ENCODE results near the gene ZBTB40. TPM values are rescaled to one million over a fixed set of nuclear protein-coding genes. Genes with fewer than 3 reads are reported as not detected.

Gene ZBTB40, protein sequence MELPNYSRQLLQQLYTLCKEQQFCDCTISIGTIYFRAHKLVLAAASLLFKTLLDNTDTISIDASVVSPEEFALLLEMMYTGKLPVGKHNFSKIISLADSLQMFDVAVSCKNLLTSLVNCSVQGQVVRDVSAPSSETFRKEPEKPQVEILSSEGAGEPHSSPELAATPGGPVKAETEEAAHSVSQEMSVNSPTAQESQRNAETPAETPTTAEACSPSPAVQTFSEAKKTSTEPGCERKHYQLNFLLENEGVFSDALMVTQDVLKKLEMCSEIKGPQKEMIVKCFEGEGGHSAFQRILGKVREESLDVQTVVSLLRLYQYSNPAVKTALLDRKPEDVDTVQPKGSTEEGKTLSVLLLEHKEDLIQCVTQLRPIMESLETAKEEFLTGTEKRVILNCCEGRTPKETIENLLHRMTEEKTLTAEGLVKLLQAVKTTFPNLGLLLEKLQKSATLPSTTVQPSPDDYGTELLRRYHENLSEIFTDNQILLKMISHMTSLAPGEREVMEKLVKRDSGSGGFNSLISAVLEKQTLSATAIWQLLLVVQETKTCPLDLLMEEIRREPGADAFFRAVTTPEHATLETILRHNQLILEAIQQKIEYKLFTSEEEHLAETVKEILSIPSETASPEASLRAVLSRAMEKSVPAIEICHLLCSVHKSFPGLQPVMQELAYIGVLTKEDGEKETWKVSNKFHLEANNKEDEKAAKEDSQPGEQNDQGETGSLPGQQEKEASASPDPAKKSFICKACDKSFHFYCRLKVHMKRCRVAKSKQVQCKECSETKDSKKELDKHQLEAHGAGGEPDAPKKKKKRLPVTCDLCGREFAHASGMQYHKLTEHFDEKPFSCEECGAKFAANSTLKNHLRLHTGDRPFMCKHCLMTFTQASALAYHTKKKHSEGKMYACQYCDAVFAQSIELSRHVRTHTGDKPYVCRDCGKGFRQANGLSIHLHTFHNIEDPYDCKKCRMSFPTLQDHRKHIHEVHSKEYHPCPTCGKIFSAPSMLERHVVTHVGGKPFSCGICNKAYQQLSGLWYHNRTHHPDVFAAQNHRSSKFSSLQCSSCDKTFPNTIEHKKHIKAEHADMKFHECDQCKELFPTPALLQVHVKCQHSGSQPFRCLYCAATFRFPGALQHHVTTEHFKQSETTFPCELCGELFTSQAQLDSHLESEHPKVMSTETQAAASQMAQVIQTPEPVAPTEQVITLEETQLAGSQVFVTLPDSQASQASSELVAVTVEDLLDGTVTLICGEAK
- 1 to 10 TPM; 3.7 to 5.3 TPM for polyA plus RNA-seq

DNA sequence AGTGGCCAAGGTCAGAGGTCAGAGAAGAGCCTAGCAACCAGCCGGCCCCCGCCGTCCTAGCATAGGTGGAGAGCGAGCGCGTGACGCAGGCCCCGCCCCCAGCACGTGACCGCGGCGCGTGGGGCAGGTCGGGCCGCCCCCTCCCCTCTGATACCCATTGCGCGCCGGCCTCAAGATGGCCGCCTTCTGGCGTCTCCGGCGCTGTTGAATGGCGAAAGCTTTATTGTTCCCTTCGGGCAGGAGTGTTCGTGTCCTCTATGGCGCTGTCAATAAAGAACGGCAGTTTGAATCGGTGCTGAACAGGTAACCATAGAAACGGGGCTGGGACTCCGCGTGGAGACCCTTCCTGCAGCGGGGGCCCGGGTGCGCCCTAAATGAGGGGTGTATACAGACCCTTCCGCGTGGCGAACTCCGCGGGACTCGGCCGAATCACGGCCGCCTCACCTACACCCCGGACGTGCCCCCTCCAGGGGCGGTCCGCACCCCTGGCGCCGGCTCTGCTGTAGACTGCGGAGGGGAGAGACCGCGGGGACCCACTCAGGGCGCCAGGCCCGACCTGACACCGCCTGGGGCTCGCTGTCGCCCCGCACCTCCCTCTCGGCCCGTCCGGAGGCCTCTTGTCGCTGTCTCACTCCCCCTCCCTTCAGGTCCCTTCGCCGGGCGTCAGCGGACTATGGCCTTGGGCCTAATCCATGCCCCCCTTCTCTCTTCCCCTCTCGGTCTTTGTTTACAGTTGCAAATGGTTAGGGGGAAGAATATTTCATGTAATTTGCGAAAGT lies at the start of gene ZBTB40:
Gene ZBTB40, plus strand, starts transcription at position 150 of the 779 bp plus-strand sequence. CDS start 38,098 bp downstream, outside the sequence.
- Histone ChIP-seq H3K27ac (ENCODE audit: low read depth in 2 of 2, low read length in 1 of 2) (peak within 1 kb of the TSS; percentile 87 to 95), H3K27me3 (ENCODE audit: control insufficient read depth in 1 of 2, insufficient read depth in 2 of 2, low read length in 2 of 2) (no peaks in the 10 kb centered on the region), H3K36me3 (ENCODE audit: control insufficient read depth in 2 of 2, insufficient read depth in 2 of 2, low read length in 1 of 2) (no peaks in the 10 kb centered on the region), H3K4me1 (ENCODE audit: control insufficient read depth in 2 of 2, insufficient read depth in 2 of 2, low read length in 1 of 2) (no peaks in the 10 kb centered on the region), H3K9me3 (ENCODE audit: control insufficient read depth in 2 of 2, insufficient read depth in 1 of 2, low read depth in 1 of 2, low read length in 1 of 2) (no peaks in the 10 kb centered on the region), H3K4me3 (ENCODE audit: low read depth in 1 of 2, low read length in 2 of 2) (peak within 1 kb of the TSS; percentile 85 to 97)
- 0% methylated on average over 60 to 68 of the region's 68 CpGs for WGBS, 2 donors

DNA sequence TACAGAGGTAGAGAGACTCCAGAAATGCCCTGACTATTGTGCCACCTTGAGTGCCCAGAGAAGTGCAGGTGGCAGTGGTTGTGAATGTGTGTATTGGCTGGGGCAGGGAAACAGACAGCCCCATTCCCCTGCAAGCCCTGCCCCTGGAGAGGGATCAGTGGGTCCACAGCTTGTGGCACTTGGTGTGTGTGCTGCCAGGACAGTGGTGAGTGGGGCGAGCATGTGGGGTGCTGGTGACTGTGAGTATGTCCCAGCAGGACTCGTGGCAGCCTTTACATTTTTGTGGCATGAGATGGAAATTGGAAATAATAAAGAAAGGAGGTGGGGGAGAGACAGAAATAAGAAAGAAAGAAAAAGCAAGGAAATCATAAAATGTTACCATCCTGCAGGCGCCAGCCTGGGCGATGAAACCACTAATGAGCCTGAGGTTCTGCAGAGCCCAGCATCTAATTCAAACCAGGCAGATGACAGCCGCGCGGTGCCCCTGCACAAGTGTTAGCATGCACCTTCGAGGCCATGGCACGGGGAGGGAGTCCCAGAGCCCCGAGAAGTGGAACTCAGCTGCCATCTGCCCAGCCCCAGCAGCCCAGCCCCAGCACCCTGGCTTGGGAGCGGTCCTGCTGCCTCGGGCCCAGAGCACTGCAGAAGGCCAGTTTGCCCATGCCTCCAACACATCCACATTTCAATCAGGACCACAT lies 49.1 kb upstream of the ZBTB40 start:
- Histone ChIP-seq H3K4me1 (ENCODE audit: control insufficient read depth in 2 of 2, insufficient read depth in 2 of 2, low read length in 1 of 2) (no peaks in the 10 kb centered on the region), H3K9me3 (ENCODE audit: control insufficient read depth in 2 of 2, insufficient read depth in 1 of 2, low read depth in 1 of 2, low read length in 1 of 2) (no peaks in the 10 kb centered on the region), H3K27me3 (ENCODE audit: control insufficient read depth in 1 of 2, insufficient read depth in 2 of 2, low read length in 2 of 2) (no peaks in the 10 kb centered on the region), H3K27ac (ENCODE audit: low read depth in 2 of 2, low read length in 1 of 2) (no peak overlapping the region), H3K4me3 (ENCODE audit: low read depth in 1 of 2, low read length in 2 of 2) (no peak overlapping the region), H3K36me3 (ENCODE audit: control insufficient read depth in 2 of 2, insufficient read depth in 2 of 2, low read length in 1 of 2) (no peaks in the 10 kb centered on the region)
- 81 to 86% methylated on average over 12 of the region's 12 CpGs for WGBS, 2 donors

DNA sequence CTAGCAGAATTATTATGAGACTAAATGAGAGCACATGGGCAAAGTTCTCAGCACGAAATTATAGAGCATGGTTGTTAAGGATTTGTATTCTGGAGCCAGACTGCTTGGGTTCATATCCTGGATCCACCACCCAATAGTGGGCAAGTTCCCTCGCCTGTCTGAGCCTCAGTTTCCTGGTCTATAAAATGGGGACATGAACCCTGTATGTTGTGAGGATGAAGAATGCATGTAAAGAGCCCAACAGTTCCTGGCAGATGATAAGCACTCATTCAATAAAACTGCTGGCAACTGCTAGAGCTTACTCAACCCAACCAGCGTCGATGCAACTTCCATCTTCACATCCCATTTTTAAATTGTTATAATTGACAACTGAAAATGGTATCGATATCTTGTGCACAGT lies 47.2 kb upstream of the ZBTB40 start:
- Histone ChIP-seq H3K4me3 (ENCODE audit: low read depth in 1 of 2, low read length in 2 of 2) (no peak overlapping the region), H3K27ac (ENCODE audit: low read depth in 2 of 2, low read length in 1 of 2) (no peak overlapping the region), H3K27me3 (ENCODE audit: control insufficient read depth in 1 of 2, insufficient read depth in 2 of 2, low read length in 2 of 2) (no peaks in the 10 kb centered on the region), H3K9me3 (ENCODE audit: control insufficient read depth in 2 of 2, insufficient read depth in 1 of 2, low read depth in 1 of 2, low read length in 1 of 2) (no peaks in the 10 kb centered on the region), H3K36me3 (ENCODE audit: control insufficient read depth in 2 of 2, insufficient read depth in 2 of 2, low read length in 1 of 2) (no peaks in the 10 kb centered on the region), H3K4me1 (ENCODE audit: control insufficient read depth in 2 of 2, insufficient read depth in 2 of 2, low read length in 1 of 2) (no peaks in the 10 kb centered on the region)
- WGBS, 2 donors: 70 to 81% methylated on average over 5 of the region's 5 CpGs

DNA sequence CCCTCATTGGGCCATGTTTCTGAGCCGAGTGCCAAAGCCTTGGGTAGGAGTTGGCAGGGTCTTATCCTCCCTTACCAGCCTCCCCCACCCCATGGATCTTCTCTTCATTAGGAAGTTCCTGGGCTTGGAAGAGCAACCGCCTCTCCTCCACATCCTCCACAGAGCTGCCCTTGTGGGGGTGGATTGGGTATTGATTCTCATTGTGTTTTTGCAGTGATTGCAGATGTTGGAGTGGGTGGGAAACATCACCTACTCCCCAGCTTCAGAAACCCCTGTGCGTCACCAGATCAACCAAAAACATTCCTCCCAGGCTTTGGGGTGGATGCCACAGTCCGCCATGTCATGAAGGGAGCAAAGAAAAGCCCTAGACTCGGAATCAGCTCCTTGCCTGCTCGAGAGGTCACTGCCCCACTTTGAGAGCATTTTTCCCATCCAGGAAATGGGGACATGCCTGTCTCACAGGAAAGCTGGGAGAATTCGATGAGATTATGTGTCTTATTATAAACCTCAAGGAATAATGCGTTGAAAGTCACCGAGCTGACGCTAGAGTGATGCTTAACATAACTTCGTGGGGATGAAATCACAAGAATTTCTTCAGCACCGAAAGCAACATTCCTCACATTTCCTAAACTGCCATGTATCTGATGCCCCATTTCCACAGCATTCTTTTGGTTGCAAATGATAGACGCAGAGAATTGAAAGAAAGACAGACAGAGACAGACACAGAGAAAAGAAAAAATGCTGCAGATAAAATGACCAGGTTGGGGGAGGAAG lies 44.7 kb upstream of the ZBTB40 start:
- no peaks in the 10 kb centered on the region for H3K4me1 ChIP-seq (ENCODE audit: control insufficient read depth in 2 of 2, insufficient read depth in 2 of 2, low read length in 1 of 2)
- no peaks in the 10 kb centered on the region for H3K9me3 ChIP-seq (ENCODE audit: control insufficient read depth in 2 of 2, insufficient read depth in 1 of 2, low read depth in 1 of 2, low read length in 1 of 2)
- H3K27me3 ChIP-seq (ENCODE audit: control insufficient read depth in 1 of 2, insufficient read depth in 2 of 2, low read length in 2 of 2): no peaks in the 10 kb centered on the region
- no peak overlapping the region for H3K27ac ChIP-seq (ENCODE audit: low read depth in 2 of 2, low read length in 1 of 2)
- no peak overlapping the region for H3K4me3 ChIP-seq (ENCODE audit: low read depth in 1 of 2, low read length in 2 of 2)
- no peaks in the 10 kb centered on the region for H3K36me3 ChIP-seq (ENCODE audit: control insufficient read depth in 2 of 2, insufficient read depth in 2 of 2, low read length in 1 of 2)
- WGBS, 2 donors: 82 to 84% methylated on average over 13 of the region's 13 CpGs

DNA sequence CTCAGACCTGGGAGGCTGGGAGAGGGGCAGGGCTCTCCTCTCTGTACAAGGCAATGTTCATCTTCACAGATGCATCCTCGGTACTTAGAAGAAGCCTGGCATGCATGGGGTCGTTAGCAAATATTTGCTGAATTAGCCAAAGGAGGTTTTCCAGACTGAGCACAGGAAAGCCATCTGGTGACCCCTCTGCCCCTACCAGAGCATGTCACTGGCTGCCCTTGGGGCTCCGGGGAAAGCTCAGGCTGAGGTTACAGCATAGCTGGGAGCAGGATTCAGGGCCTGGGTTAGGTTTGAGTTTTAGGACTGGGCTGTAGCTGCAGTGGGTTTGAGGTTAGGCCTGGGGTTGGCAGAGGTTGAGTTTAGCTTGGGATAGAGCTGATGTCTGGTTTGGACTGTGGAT lies 43.4 kb upstream of the ZBTB40 start:
- no peaks in the 10 kb centered on the region for H3K36me3 ChIP-seq (ENCODE audit: control insufficient read depth in 2 of 2, insufficient read depth in 2 of 2, low read length in 1 of 2)
- no peak overlapping the region for H3K27ac ChIP-seq (ENCODE audit: low read depth in 2 of 2, low read length in 1 of 2)
- no peaks in the 10 kb centered on the region for H3K9me3 ChIP-seq (ENCODE audit: control insufficient read depth in 2 of 2, insufficient read depth in 1 of 2, low read depth in 1 of 2, low read length in 1 of 2)
- H3K27me3 ChIP-seq (ENCODE audit: control insufficient read depth in 1 of 2, insufficient read depth in 2 of 2, low read length in 2 of 2): no peaks in the 10 kb centered on the region
- no peak overlapping the region for H3K4me3 ChIP-seq (ENCODE audit: low read depth in 1 of 2, low read length in 2 of 2)
- 60 to 64% methylated on average over 3 of the region's 3 CpGs for WGBS, 2 donors
- peaks cover 0 to 3% of the 10 kb centered on the region in 2 donors for H3K4me1 ChIP-seq (ENCODE audit: control insufficient read depth in 2 of 2, insufficient read depth in 2 of 2, low read length in 1 of 2)

DNA sequence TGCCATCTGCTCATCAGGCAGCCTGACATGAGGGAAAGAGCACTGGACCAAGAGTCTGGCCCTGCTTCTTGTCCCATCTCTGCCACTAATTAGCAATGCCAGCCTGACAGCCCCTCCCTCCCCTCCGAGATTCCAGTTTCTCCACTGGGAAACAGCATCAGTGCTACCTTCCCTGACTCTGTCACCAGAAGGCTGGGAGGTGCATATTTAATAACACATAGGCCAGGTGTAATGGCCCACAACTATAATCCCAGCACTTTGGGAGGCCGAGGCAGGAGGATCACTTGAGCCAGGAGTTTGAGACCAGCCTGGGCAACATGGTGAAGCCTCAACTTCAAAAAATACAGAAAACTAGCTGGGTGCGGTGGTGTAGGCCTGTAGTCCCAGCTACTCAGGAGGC lies 41.2 kb upstream of the ZBTB40 start:
- H3K27me3 ChIP-seq (ENCODE audit: control insufficient read depth in 1 of 2, insufficient read depth in 2 of 2, low read length in 2 of 2): no peaks in the 10 kb centered on the region
- no peak overlapping the region for H3K27ac ChIP-seq (ENCODE audit: low read depth in 2 of 2, low read length in 1 of 2)
- H3K36me3 ChIP-seq (ENCODE audit: control insufficient read depth in 2 of 2, insufficient read depth in 2 of 2, low read length in 1 of 2): no peaks in the 10 kb centered on the region
- 91 to 97% methylated on average over 3 of the region's 3 CpGs for WGBS, 2 donors
- no peak overlapping the region for H3K4me3 ChIP-seq (ENCODE audit: low read depth in 1 of 2, low read length in 2 of 2)
- peaks cover 0 to 3% of the 10 kb centered on the region in 2 donors for H3K4me1 ChIP-seq (ENCODE audit: control insufficient read depth in 2 of 2, insufficient read depth in 2 of 2, low read length in 1 of 2)
- H3K9me3 ChIP-seq (ENCODE audit: control insufficient read depth in 2 of 2, insufficient read depth in 1 of 2, low read depth in 1 of 2, low read length in 1 of 2): no peaks in the 10 kb centered on the region

DNA sequence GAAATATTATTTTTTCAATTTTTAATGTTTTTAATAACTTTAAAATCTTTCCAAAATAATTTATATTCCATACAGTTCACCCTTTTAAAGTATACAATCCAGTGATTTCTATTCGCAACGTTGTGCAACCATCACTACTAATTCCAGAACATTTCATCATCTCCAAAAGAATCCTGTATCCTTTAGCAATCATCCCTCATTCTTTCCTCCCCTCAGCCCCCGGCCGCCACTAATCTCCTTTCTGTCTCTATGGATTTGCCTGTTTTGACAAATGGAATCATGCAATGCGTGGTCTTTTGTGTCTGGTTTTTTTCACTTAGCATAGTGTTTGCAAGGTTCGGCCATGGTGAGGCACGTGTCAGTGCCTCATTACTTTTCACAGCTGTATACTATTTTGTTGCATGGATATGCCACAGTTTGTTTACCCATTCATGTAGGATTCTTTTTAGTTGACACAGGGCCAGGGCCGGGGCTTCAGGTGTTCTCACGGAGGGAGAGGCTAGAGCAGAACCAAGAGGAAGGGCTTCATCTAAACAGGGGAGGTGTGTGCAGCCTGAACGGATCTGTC lies 40.6 kb upstream of the ZBTB40 start:
- Histone ChIP-seq H3K36me3 (ENCODE audit: control insufficient read depth in 2 of 2, insufficient read depth in 2 of 2, low read length in 1 of 2) (no peaks in the 10 kb centered on the region), H3K9me3 (ENCODE audit: control insufficient read depth in 2 of 2, insufficient read depth in 1 of 2, low read depth in 1 of 2, low read length in 1 of 2) (no peaks in the 10 kb centered on the region), H3K27ac (ENCODE audit: low read depth in 2 of 2, low read length in 1 of 2) (no peak overlapping the region), H3K27me3 (ENCODE audit: control insufficient read depth in 1 of 2, insufficient read depth in 2 of 2, low read length in 2 of 2) (no peaks in the 10 kb centered on the region), H3K4me1 (ENCODE audit: control insufficient read depth in 2 of 2, insufficient read depth in 2 of 2, low read length in 1 of 2) (peaks cover 0 to 3% of the 10 kb centered on the region in 2 donors), H3K4me3 (ENCODE audit: low read depth in 1 of 2, low read length in 2 of 2) (no peak overlapping the region)
- 90 to 91% methylated on average over 10 of the region's 10 CpGs for WGBS, 2 donors

DNA sequence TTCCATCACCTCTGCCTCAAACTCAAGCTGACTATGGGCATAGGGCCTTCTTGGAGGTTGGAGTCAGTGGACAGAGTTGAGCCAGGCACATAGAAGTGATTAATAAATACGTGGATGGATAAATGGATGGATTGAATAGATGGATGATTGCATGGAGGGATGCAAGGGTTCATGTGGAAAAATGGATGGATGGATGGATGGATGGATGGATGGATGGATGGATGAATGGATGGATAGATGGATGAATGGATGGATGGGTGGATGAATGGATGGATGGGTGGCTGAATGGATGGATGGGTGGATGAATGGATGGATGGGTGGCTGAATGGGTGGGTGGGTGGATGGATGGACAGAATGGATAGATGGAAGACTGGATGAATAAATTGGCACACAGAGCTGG lies 40.1 kb upstream of the ZBTB40 start:
- Histone ChIP-seq H3K9me3 (ENCODE audit: control insufficient read depth in 2 of 2, insufficient read depth in 1 of 2, low read depth in 1 of 2, low read length in 1 of 2) (no peaks in the 10 kb centered on the region), H3K4me3 (ENCODE audit: low read depth in 1 of 2, low read length in 2 of 2) (no peak overlapping the region), H3K4me1 (ENCODE audit: control insufficient read depth in 2 of 2, insufficient read depth in 2 of 2, low read length in 1 of 2) (peaks cover 0 to 3% of the 10 kb centered on the region in 2 donors), H3K27ac (ENCODE audit: low read depth in 2 of 2, low read length in 1 of 2) (no peak overlapping the region), H3K36me3 (ENCODE audit: control insufficient read depth in 2 of 2, insufficient read depth in 2 of 2, low read length in 1 of 2) (no peaks in the 10 kb centered on the region), H3K27me3 (ENCODE audit: control insufficient read depth in 1 of 2, insufficient read depth in 2 of 2, low read length in 2 of 2) (no peaks in the 10 kb centered on the region)
- WGBS, 2 donors: 95% methylated on average over 1 of the region's 1 CpG
